ENCODE results near the gene USP34.

USP34 gene

GRCh38 chr2:61185231-61185728 is 285.6 kb downstream of the USP34 start:
- no peak overlapping the region for H3K27ac ChIP-seq (replicated peaks)
- TF ChIP-seq REST (IDR thresholded peaks at IDR 0.05; ENCODE audit: insufficient replicate concordance, low read depth) (no peak), CTCF (IDR thresholded peaks at IDR 0.05; ENCODE audit: insufficient read depth, low read length) (no peak), SPI1 (IDR thresholded peaks at IDR 0.05; ENCODE audit: borderline replicate concordance, low read depth) (no peak), POLR2AphosphoS5 (IDR thresholded peaks at IDR 0.05; ENCODE audit: low read depth) (no peak), GABPA (IDR thresholded peaks at IDR 0.05; ENCODE audit: low read depth) (no peak)
- DNase-seq (ENCODE audit: low read depth in 1 of 2, low spot score in 1 of 2), result no peak

GRCh38 chr2:61184263-61184662 is 286.6 kb downstream of the USP34 start:
- TF ChIP-seq SPI1 (IDR thresholded peaks at IDR 0.05; ENCODE audit: borderline replicate concordance, low read depth) (no peak), REST (IDR thresholded peaks at IDR 0.05; ENCODE audit: insufficient replicate concordance, low read depth) (no peak), CTCF (IDR thresholded peaks at IDR 0.05; ENCODE audit: insufficient read depth, low read length) (no peak), GABPA (IDR thresholded peaks at IDR 0.05; ENCODE audit: low read depth) (no peak), POLR2AphosphoS5 (IDR thresholded peaks at IDR 0.05; ENCODE audit: low read depth) (no peak)
- Histone ChIP-seq H3K4me3 (replicated peaks; ENCODE audit: insufficient read depth, low read length) (no peak overlapping the region), H3K27ac (replicated peaks) (no peak overlapping the region), H3K27me3 (ENCODE audit: insufficient read depth, poor library complexity, severe bottlenecking) (no peaks in the 10 kb centered on the region)
- no peak for DNase-seq (ENCODE audit: low read depth in 1 of 2, low spot score in 1 of 2)

More at GRCh38 chr2:61185231-61185728, 285.6 kb downstream of the USP34 start:
- Histone ChIP-seq H3K27me3 (ENCODE audit: insufficient read depth, poor library complexity, severe bottlenecking) (no peaks in the 10 kb centered on the region), H3K4me3 (replicated peaks; ENCODE audit: insufficient read depth, low read length) (no peak overlapping the region)

- no peak overlapping the region for H3K4me3 ChIP-seq (replicated peaks; ENCODE audit: insufficient read depth, low read length)
- no peaks in the 10 kb centered on the region for H3K27me3 ChIP-seq (ENCODE audit: insufficient read depth, poor library complexity, severe bottlenecking)
- TF ChIP-seq SPI1 (IDR thresholded peaks at IDR 0.05; ENCODE audit: borderline replicate concordance, low read depth) (no peak), REST (IDR thresholded peaks at IDR 0.05; ENCODE audit: insufficient replicate concordance, low read depth) (no peak), POLR2AphosphoS5 (IDR thresholded peaks at IDR 0.05; ENCODE audit: low read depth) (no peak), CTCF (IDR thresholded peaks at IDR 0.05; ENCODE audit: insufficient read depth, low read length) (no peak), GABPA (IDR thresholded peaks at IDR 0.05; ENCODE audit: low read depth) (no peak)
- H3K27ac ChIP-seq (replicated peaks), result no peak overlapping the region
- no peak for DNase-seq (ENCODE audit: low read depth in 1 of 2, low spot score in 1 of 2)
Observed at GRCh38 chr2:61183795-61184194, 287.1 kb downstream of the USP34 start.
